ENCODE data around the gene ABLIM2.
"Not testable (repeated sequence)": the region's sequence is repeated elsewhere in the genome, so short reads cannot be mapped to it uniquely, and the experiment has no call there.

Gene ABLIM2

GRCh38 chr4:8157496-8157895 lies 1.1 kb downstream of the ABLIM2 start:
- DNase-seq (ENCODE audit: low read depth) = no peak

DNA sequence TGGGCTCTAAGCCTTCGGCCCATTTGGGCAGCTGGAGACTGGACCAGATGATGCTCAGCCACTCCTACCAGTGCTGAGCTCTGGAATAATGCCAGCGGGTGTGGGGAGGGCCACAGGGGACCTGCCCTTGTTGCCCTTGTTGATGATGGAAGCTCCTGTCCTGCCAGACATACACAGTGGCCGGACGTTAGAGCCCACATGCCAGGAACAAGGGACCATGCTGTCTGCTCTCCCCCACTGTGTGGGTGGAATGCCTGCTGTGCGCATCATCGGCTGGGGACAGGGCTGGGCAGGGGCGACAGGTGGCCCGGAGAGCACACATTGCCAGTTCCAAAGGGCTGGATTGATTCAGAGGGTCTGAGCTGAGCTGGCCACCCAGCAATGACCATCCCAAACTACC lies 2.0 kb downstream of the ABLIM2 start:
- DNase-seq (ENCODE audit: low read depth) = no peak

DNA sequence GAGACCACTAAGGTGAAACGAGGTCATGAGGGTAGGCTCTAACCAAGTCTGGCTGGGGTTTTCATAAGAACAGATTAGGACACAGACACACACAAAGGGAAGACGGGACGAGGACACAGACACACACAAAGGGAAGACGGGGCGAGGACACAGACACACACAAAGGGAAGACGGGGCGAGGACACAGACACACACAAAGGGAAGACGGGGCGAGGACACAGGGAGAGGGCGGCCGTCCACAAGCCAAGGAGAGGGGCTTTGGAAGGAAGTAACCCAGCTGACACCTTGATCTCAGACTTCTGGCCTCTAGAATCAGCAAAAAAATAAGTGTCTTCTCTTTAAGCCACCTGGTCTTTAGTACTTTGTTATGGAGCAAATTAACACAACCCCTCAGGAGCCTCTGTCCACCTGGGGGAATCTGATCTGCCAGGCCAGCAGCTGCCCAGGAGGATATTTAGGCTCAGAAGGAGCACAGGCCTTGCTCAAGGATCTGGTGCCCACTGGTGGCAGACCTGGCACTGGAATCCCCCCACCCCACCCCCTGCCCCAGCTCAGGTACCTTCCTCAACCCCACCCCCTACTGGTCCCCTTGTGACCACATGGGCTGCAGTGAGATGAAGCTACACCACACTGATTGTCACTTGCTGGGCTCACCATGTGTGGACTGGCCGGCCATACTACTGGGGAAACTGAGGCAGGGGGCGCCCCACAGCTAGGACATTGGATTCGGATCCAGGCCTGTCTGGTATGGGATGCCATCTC lies 2.8 kb downstream of the ABLIM2 start:
- no peak for DNase-seq (ENCODE audit: low read depth)

DNA sequence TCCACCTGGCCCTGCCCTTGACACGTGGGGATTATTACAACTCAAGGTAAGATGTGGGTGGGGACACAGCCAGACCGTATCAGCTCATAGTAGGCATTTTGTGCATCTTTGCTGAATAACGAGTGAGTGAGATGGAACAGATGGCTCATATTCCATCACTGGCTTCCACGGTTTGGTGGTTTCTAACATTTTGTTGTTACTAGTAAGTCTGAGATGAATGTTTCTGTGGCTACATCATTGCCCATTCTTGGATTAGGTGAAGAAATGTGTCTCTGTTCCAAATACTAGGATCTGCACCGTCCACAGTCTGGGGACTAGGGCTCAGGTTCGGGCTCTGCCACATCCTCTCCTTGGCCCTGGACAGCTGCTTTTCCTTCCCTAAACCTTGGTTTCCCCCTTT lies 3.6 kb downstream of the ABLIM2 start:
- no peak for DNase-seq (ENCODE audit: low read depth)

GRCh38 chr4:8153441-8153840 lies 5.2 kb downstream of the ABLIM2 start:
- DNase-seq (ENCODE audit: low read depth) = no peak

DNA sequence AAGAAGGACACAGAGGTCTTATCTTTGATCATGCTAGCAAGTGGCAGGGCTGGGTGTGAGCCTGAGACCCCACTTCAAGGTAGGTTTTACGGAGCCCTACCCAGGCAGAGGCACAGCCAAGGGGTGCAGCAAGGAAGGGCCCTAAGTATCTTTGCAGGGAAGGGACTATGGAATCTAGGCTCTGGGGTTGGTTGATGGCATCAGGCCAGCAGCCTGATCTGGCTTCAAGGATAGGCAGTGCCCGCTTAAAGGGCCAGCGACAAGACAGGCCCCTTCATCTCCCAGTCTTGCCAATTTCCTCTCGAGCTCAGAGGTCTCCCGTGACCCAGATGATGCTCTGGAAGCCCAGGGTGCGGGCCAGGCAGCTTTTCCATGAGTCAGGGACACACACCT lies 5.8 kb downstream of the ABLIM2 start:
- DNase-seq (ENCODE audit: low read depth) = no peak

- DNase-seq (ENCODE audit: low read depth) = no peak
These were observed 6.3 kb downstream of the ABLIM2 start for GRCh38 chr4:8152090-8152864.

GRCh38 chr4:8151165-8151650 lies 7.4 kb downstream of the ABLIM2 start:
- DNase-seq (ENCODE audit: low read depth) = no peak

- DNase-seq (ENCODE audit: low read depth) = no peak
These were observed 8.2 kb downstream of the ABLIM2 start for GRCh38 chr4:8150152-8151090.

GRCh38 chr4:8149664-8150063 lies 8.9 kb downstream of the ABLIM2 start:
- no peak for DNase-seq (ENCODE audit: low read depth)

DNA sequence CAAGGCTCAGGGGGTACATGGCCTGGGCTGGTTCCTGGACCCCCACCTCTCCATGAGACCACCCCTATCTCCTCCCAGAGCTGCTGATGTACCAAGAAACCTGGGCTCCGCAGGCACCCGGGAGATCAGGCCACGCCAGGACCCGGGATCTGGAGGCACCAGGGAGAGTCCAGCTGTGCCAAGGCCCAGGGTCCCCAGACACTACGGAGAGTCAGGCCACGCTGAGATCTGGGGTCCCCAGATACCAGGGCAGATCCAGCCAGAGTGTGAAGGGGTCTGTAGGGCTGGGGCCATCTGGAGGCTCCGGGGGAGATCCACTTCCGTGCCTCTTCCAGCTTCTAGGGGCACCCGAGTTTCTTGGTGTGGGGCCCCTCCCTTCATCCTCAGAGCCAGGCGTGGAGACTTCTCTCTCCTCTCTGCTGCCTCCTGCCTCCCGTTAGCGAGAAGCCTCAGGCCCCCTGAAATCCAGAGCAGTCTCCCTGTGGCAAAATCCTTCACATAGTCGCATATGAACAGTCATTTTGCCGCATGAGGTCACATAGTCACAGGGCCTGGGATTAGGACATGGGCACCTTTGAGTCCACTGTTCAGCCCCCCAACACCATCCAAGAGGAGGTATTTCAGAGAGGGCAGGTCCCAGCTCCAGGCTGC lies 9.7 kb downstream of the ABLIM2 start:
- DNase-seq (ENCODE audit: low read depth) = no peak

- DNase-seq (ENCODE audit: low read depth) = no peak
These were observed 10.5 kb downstream of the ABLIM2 start for GRCh38 chr4:8148159-8148558.

DNA sequence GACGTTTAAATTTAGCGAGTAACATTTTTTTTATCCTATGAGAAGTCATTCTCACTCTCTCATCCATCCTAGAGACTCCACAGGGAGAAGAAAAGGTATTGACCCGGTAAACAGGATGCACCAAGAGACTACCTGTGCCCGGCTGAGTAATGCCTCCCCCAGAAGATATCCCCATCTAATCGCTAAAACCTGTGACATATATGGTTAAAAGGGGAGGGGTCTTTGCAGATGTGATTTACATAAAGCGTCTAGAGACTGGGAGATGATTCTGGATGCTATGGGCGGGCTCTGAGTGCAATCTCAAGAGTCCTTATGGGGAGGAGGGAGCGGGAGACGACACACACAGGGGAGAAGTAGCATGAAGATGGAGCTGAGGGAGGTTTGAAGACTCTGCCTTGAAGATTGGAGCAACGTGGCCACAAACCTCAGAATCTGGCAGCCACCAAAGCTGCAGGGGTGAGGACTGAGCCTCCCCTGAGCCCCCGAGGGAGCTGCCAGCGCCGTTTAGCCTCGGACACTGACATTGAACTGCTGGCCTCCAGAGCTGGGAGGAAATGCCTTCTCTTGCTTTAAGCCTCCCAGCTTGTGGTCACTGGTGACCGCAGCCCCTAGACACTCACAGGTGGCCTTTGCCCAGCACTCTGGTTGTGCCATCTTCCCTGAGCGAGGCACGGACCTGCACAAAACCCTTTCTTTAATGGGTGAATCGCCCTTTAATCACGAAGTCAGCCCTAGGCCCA lies 11.2 kb downstream of the ABLIM2 start:
- DNase-seq (ENCODE audit: low read depth) = no peak

DNA sequence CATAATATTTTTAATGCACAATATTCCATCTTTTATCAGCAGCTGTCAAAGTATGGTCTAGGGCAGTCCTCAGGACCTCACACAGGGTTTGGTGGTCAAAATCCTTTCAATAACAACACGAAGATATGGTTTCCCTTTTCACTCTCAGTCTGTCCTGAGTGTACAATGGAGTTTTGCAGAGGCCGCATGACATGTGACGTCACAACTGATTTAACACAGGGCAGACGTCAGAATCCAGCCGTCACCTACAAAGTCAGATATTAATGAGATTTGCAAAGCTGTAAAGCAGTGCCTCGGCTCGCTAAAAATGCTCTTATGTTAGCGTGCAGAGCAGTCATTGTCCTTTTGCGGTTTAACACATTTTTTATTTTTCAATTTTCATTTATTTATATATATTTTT lies 12.5 kb downstream of the ABLIM2 start:
- DNase-seq (ENCODE audit: low read depth) = no peak

GRCh38 chr4:8144359-8144758 lies 14.3 kb downstream of the ABLIM2 start:
- DNase-seq (ENCODE audit: low read depth) = no peak

DNA sequence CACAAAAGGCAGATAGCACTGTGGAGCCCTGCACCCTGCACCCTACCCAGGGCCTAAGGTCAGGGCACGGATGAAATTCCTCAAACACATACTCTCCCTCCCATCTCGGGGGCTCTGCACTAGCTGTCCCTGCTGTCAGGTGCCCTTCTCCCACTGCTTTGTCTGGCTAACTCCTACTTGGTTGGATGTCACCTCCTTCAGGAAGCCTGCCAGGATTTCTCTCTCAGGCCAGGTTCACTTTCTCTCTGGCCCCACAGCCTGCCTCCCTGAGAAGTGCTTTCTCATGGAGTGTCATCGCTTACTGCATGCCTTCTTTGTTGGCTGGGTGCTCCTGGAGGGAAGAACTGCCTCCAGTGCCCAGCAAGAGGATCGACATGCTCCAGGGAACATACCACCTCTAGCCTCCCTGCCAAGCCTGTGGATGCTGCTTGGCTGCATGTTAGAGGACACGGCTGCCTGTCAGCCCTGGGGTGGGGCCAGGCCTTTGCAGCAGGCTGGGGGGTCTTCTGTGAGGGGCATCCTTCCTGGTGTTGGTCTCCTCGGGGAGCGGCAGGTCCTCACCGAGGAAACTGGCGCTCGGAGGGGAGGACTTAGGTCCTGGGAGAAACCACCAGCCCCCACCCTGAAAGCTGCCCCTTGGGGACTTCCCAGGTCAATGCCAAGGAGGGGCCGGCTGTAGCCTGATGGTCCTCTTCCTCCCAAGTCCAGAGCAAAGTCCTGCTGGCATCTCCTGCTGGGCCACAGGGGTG lies 15.0 kb downstream of the ABLIM2 start:
- no peak for DNase-seq (ENCODE audit: low read depth)

GRCh38 chr4:8142556-8142955 lies 16.1 kb downstream of the ABLIM2 start:
- DNase-seq (ENCODE audit: low read depth) = no peak

DNA sequence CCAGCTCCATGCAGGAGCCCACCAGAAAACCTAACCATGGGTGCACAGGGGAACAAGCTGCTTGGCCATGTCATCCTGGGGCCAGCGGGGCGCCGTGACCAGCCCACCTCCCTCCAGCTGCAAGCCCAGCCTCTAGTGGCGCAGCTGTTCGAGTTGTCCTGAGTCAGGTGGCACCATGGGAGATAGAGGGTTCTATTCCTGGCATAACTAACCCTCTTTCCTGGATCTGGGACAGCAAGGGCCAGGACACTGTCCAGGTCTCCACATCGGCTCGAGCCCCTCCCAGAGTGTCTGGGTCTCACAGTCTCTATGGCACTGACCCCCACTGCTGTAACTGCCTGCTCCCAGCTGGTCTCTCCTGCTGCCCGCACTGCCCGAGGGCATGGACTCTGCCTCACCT lies 16.7 kb downstream of the ABLIM2 start:
- no peak for DNase-seq (ENCODE audit: low read depth)

DNA sequence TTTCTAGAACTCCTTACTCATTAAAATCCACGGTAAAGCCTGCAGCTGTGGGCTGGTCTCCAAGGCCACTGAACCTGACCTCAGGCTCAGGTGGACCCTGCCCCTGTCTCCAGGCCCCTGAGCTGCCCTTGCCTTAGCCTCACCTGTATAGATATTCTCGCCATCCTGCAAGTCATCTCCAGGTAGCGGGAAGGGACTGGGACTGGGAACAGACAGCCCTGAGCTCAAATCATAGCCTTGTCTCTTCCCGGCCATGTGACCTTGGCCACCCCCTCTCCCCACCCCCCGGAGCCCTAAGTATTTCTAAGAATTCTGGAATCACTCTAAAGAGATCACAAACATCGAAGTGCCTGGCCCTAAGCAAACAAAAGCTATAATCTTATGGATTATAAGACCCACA lies 17.7 kb downstream of the ABLIM2 start:
- no peak for DNase-seq (ENCODE audit: low read depth)

GRCh38 chr4:8139726-8140125 lies 18.9 kb downstream of the ABLIM2 start:
- DNase-seq (ENCODE audit: low read depth) = not testable (repeated sequence)
